Fibroblast of the aortic adventitia (primary cell): ENCODE data around the gene NXN. TPM values are rescaled to one million over a fixed set of nuclear protein-coding genes. Genes with fewer than 3 reads are reported as not detected.

Source experiments
- DNase-seq: peaks from one replicate; pipeline ENCODE4 v3.0.0-alpha.2; 2010; ENCODE audit warnings: low read depth
- H3K4me3 ChIP-seq: 2 replicates; pipeline ENCODE4 v1.5.1; 2011; ENCODE audit warnings: low read depth, mild to moderate bottlenecking, control low read depth, low read length, moderate library complexity
- CTCF ChIP-seq: IDR thresholded peaks from 2 replicates; pipeline ENCODE4 v1.5.1; 2011; ENCODE audit warnings: mild to moderate bottlenecking, low read length, control low read depth, inconsistent platforms; ENCODE audit not compliant: insufficient read depth
- total RNA-seq: library from RNA; depleted of rRNA; stranded (reverse); fragments of >200 nt; gene quantifications from 2 replicates; pipeline ENCODE4 v1.2.3, GENCODE V29; 2012; ENCODE audit warnings: low replicate concordance

NXN gene
- total RNA-seq, 1 donor, result 18.1 TPM

- no peak for DNase-seq
- TF ChIP-seq CTCF, result no peak
- H3K4me3 ChIP-seq, result no peak overlapping the region
These were observed 62.2 kb downstream of the NXN start for GRCh38 chr17:917391-917811.

GRCh38 chr17:916315-916714, 63.3 kb downstream of the NXN start:
- H3K4me3 ChIP-seq, result no peak overlapping the region

GRCh38 chr17:915538-916201, 63.9 kb downstream of the NXN start:
- no peak for TF ChIP-seq CTCF
- H3K4me3 ChIP-seq, result no peak overlapping the region
- DNase-seq, result peak; percentile 95

More at GRCh38 chr17:916315-916714, 63.3 kb downstream of the NXN start:
- no peak for TF ChIP-seq CTCF
- DNase-seq, result no peak

- no peak overlapping the region for H3K4me3 ChIP-seq
- TF ChIP-seq CTCF, result no peak
- no peak for DNase-seq
These were observed 65.0 kb downstream of the NXN start for GRCh38 chr17:914561-914960.

- no peak for TF ChIP-seq CTCF
- H3K4me3 ChIP-seq, result no peak overlapping the region
- no peak for DNase-seq
These were observed 66.4 kb downstream of the NXN start for GRCh38 chr17:913207-913606.

- H3K4me3 ChIP-seq, result no peak overlapping the region
- TF ChIP-seq CTCF, result no peak
- DNase-seq, result no peak
These were observed 69.8 kb downstream of the NXN start for GRCh38 chr17:909642-910323.
